Fibroblast of lung (primary cell): ENCODE results near the gene FAM168B. TPM values are rescaled to one million over a fixed set of nuclear protein-coding genes. Genes with fewer than 3 reads are reported as not detected.

Source experiments
- DNase-seq, 2 donors: peaks; one replicate each; pipeline versions ENCODE4 v3.0.0 to v3.0.0-alpha.2; 2010; ENCODE audit warnings: low read depth in 2 of 2
- H2AFZ ChIP-seq: 2 replicates; pipeline ENCODE4 v1.5.1; 2012; ENCODE audit warnings: low read length, control low read depth, inconsistent platforms
- H3K27ac ChIP-seq: 2 replicates; pipeline ENCODE4 v1.5.1; 2011; ENCODE audit warnings: low read length, control low read depth; ENCODE audit not compliant: insufficient read depth
- H3K27me3 ChIP-seq: 2 replicates; pipeline ENCODE4 v1.5.1; 2011; ENCODE audit warnings: mild to moderate bottlenecking, low read length; ENCODE audit not compliant: control insufficient read depth, insufficient read depth
- H3K36me3 ChIP-seq: 2 replicates; pipeline ENCODE4 v1.5.1; 2011; ENCODE audit warnings: low read length; ENCODE audit not compliant: control insufficient read depth, insufficient read depth
- H3K4me1 ChIP-seq: 2 replicates; pipeline ENCODE4 v1.5.1; 2011; ENCODE audit warnings: low read length; ENCODE audit not compliant: control insufficient read depth, insufficient read depth; ENCODE audit errors: extremely low read depth
- H3K4me2 ChIP-seq: 2 replicates; pipeline ENCODE4 v1.5.1; 2011; ENCODE audit warnings: low read length, control low read depth; ENCODE audit not compliant: insufficient read depth; ENCODE audit errors: extremely low read depth
- H3K4me3 ChIP-seq, 4 experiments: fragments of 200-600 bp in 1 of 4; sonication (generic) in 1 of 4; replicated peaks in 1 of 4; 2 replicates each; pipeline ENCODE4 v1.5.1; 2011 to 2016; ENCODE audit warnings: low read length in 4 of 4, low read depth in 3 of 4, mild to moderate bottlenecking in 3 of 4, control low read depth in 2 of 4, inconsistent platforms in 1 of 4, mixed read lengths in 1 of 4; ENCODE audit not compliant: insufficient read depth in 1 of 4; ENCODE audit errors: control extremely low read depth in 1 of 4
- H3K79me2 ChIP-seq: 2 replicates; pipeline ENCODE4 v1.5.1; 2012; ENCODE audit warnings: mild to moderate bottlenecking, low read length, inconsistent platforms; ENCODE audit not compliant: control insufficient read depth, insufficient read depth
- H3K9ac ChIP-seq: 2 replicates; pipeline ENCODE4 v1.5.1; 2011; ENCODE audit warnings: mild to moderate bottlenecking, low read length, control low read depth; ENCODE audit not compliant: insufficient read depth
- H3K9me3 ChIP-seq: 2 replicates; pipeline ENCODE4 v1.5.1; 2012; ENCODE audit warnings: low read depth, low read length; ENCODE audit not compliant: control insufficient read depth, insufficient read depth
- H4K20me1 ChIP-seq: 2 replicates; pipeline ENCODE4 v1.5.1; 2011; ENCODE audit warnings: low read length; ENCODE audit not compliant: control insufficient read depth, insufficient read depth; ENCODE audit errors: extremely low read depth
- EZH2 ChIP-seq: IDR thresholded peaks from 2 replicates; pipeline ENCODE4 v1.5.1; 2012; ENCODE audit warnings: low read length, control low read depth, mild to moderate bottlenecking; ENCODE audit errors: missing control alignments
- polyA plus RNA-seq, 2 donors: library from polyadenylated mRNA; depleted of rRNA in 1 of 2; stranded (reverse) in 1 of 2; unstranded in 1 of 2; fragments of >200 nt; gene quantifications; 2 replicates each; pipeline ENCODE4 v1.2.1, GENCODE V29; 2011 to 2012; ENCODE audit warnings: missing spikeins in 1 of 2
- total RNA-seq: library from RNA; depleted of rRNA; stranded (reverse); fragments of >200 nt; gene quantifications from 2 replicates; pipeline ENCODE4 v1.2.1, GENCODE V29; 2014
- TF ChIP-seq, protein P1 (sequence below), 2 donors: IDR thresholded peaks in 1 of 2; conservative IDR thresholded peaks in 1 of 2; 1 replicate in 1 of 2; 2 replicates in 1 of 2; pipeline ENCODE4 v1.5.1; 2011 to 2012; ENCODE audit warnings: low read length in 2 of 2, control low read depth in 1 of 2, inconsistent platforms in 1 of 2, low read depth in 1 of 2, mild to moderate bottlenecking in 1 of 2

FAM168B gene
- total and polyA plus RNA-seq, 2 donors (not counting 1 experiment from before 2014, with no cell fraction given), result 71.2 to 87.8 TPM

DNA sequence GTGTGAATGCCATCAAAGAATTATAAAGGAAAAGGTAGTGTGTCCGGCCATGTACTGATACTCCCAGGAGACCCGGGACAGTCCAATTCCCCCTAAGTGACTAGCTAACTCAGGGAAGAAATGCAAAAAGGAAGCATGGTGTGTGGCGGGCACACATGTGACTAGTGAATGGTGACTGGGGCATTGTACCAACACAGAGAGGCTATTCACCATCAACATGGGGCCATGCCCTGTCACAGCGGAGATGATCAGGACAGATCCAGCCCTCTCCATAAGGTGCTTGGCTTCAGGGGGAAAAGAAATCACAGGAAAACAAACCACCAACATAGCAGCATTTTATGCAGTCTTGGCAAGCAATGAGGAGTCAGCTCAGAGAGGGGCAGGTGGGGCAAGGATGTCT, 34.3 kb downstream of the FAM168B start:
- Histone ChIP-seq H3K27ac (no peak overlapping the region), H3K9me3 (no peaks in the 10 kb centered on the region), H3K4me1 (no peaks in the 10 kb centered on the region), H2AFZ (no peak overlapping the region), H3K79me2 (peaks cover 72% of the 10 kb centered on the region), H3K4me3 (no peak overlapping the region), H3K9ac (no peak overlapping the region), H3K27me3 (no peaks in the 10 kb centered on the region), H4K20me1 (peaks cover 2% of the 10 kb centered on the region), H3K4me2 (no peak overlapping the region), H3K36me3 (peaks cover 12% of the 10 kb centered on the region)
- no peak for DNase-seq
- TF ChIP-seq, protein P1, sequence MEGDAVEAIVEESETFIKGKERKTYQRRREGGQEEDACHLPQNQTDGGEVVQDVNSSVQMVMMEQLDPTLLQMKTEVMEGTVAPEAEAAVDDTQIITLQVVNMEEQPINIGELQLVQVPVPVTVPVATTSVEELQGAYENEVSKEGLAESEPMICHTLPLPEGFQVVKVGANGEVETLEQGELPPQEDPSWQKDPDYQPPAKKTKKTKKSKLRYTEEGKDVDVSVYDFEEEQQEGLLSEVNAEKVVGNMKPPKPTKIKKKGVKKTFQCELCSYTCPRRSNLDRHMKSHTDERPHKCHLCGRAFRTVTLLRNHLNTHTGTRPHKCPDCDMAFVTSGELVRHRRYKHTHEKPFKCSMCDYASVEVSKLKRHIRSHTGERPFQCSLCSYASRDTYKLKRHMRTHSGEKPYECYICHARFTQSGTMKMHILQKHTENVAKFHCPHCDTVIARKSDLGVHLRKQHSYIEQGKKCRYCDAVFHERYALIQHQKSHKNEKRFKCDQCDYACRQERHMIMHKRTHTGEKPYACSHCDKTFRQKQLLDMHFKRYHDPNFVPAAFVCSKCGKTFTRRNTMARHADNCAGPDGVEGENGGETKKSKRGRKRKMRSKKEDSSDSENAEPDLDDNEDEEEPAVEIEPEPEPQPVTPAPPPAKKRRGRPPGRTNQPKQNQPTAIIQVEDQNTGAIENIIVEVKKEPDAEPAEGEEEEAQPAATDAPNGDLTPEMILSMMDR (conservative IDR thresholded peaks at IDR 0.05 in 1 of 2, IDR thresholded peaks at IDR 0.05 in 1 of 2; ENCODE audit: low read depth in 1 of 2, low read length in 2 of 2), result no peak
- TF ChIP-seq EZH2, result no peak

DNA sequence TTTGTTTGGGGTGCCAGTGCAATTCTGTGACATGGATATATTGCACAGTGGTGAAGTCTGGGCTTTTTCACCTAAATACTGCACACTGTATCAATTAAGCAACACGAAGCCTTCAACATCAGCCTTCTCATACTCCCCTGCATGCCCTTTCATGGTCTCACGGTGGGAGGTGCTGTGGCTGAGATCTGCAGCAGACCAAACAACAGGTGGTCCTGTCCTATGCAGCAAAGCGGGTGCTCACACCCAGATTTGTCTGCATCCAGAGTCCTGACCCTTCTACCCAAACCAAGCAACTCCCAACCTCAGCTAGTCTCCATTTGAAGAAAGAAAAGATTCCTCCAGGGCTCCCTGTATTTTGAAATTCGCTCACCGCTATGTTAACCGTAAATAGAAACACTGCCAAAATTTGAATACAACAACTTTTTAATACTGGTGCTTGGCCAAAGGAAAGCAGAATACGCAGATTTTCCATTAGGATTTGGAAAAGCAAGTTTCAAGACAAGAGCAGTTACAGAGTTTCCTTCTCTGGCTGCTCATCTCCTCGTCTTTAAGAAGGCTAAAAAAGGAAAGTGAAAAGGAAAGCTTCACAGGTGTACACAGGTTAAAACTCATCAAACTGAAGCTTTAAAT, 34.9 kb downstream of the FAM168B start:
- Histone ChIP-seq H3K9ac (no peak overlapping the region), H3K27me3 (no peaks in the 10 kb centered on the region), H2AFZ (no peak overlapping the region), H3K79me2 (peaks cover 67% of the 10 kb centered on the region), H4K20me1 (peaks cover 2% of the 10 kb centered on the region), H3K4me1 (no peaks in the 10 kb centered on the region), H3K27ac (no peak overlapping the region), H3K36me3 (peaks cover 14% of the 10 kb centered on the region), H3K4me3 (no peak overlapping the region), H3K9me3 (no peaks in the 10 kb centered on the region), H3K4me2 (no peak overlapping the region)
- TF ChIP-seq, protein P1 (conservative IDR thresholded peaks at IDR 0.05 in 1 of 2, IDR thresholded peaks at IDR 0.05 in 1 of 2; ENCODE audit: low read depth in 1 of 2, low read length in 2 of 2), result no peak
- no peak for TF ChIP-seq EZH2
- DNase-seq, result no peak

DNA sequence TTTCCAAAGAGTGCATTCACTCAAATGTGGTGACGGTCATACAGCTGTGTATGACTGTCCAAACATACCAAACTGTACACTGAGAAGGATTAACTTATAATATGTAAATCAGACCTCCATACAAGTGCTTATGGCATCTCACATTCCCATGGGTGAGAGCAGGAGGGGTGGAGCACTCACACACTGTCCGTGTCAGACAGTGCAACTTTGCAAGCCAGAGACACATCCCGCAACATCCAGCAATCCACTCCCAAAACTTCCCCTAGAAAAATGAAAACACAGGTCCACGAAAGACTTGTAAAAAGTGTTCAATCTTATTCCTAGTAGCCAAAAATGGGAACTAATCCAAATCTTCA, 36.4 kb downstream of the FAM168B start:
- peaks cover 56% of the 10 kb centered on the region for H3K79me2 ChIP-seq
- no peak overlapping the region for H2AFZ ChIP-seq
- no peak for DNase-seq
- no peaks in the 10 kb centered on the region for H3K9me3 ChIP-seq
- no peak overlapping the region for H3K9ac ChIP-seq
- no peaks in the 10 kb centered on the region for H4K20me1 ChIP-seq
- no peak overlapping the region for H3K4me3 ChIP-seq
- no peak overlapping the region for H3K4me2 ChIP-seq
- H3K27me3 ChIP-seq, result no peaks in the 10 kb centered on the region
- peaks cover 16% of the 10 kb centered on the region for H3K36me3 ChIP-seq
- H3K27ac ChIP-seq, result no peak overlapping the region
- TF ChIP-seq EZH2, result no peak
- TF ChIP-seq, protein P1 (conservative IDR thresholded peaks at IDR 0.05 in 1 of 2, IDR thresholded peaks at IDR 0.05 in 1 of 2; ENCODE audit: low read depth in 1 of 2, low read length in 2 of 2), result no peak
- no peaks in the 10 kb centered on the region for H3K4me1 ChIP-seq
